Stimulated activated CD8-positive, alpha-beta memory T cell treated with anti-CD3 and anti-CD28 coated beads, Interleukin-12 subunit alpha, Interleukin-12 subunit beta, amount 100 ng/mL, for 4 hours (primary cell): ENCODE results near the gene ABCC4.

Source experiments
- DNase-seq: peaks from one replicate; pipeline ENCODE4 v3.0.0-alpha.2; 2020; ENCODE audit warnings: low read depth

ABCC4 gene

DNA sequence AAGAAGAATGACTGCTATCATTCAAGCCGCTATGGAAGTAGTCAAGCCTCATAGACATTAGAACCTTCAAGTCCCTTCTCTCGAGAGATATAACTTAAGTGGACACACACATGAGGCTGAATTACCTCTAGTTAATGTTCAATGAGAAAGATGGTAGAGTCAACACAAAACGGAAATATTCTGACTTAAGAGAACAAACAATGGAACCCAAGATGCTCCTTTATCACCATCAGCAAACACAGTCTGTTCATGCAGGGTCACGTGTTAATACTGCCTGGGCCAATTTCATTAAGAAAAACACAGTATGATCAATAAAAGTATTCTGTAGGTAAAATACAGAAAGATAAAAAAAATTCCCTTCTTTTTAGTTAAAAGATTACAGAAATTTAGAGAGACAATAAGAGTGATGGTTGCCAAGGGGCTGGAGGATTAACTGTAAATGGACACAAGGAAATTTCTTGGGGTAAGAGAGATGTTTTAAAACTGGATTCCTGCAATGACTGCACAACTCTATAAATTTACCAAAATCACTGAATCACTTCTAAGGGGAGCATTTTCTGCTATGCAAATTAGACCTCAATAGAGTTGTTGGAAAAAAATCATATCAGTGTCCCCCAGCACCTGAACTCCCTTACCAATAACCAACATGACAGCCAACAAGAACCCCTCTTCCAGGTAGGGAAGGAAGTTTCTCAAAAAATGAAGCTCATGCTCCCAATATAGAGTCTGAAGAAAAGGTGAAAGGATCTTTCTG, 256.6 kb downstream of the ABCC4 start:
- DNase-seq, result no peak

DNA sequence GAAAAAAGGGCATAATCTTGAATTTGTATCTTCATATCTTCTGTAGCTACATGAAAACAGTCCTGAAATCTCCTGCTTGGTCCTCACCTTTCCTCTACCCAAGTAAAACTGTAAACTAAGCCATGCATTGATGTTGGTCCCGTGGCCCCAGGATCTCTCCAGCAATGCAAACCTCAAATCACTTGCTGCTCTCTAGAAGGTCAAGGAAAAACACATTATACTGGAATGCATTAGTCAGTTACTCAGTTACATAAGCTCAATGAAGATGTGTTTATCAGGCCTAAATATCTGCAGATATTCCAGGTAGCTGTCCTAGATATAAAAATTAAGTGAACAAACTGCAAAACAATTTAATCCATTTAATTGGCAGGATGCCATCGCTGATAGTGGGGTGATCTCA, 261.8 kb downstream of the ABCC4 start:
- no peak for DNase-seq

DNA sequence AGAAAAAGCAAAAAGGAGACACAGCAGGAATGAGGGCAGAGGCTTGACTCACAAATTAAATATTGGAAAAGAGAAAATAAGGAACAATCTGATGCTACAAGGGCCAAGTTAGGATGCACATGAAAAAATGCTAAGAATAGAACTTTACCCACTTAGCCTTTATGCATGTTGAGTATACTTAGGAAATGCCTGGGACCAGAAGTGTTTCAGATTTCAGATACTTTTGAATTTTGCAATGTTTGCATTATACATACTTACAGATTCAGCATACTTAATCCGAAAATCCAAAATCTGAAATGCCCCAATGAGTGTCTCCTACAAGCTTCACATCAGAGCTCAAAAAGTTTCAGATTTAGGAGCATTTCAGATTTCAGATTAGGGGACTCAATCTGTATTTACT, 262.3 kb downstream of the ABCC4 start:
- no peak for DNase-seq

DNA sequence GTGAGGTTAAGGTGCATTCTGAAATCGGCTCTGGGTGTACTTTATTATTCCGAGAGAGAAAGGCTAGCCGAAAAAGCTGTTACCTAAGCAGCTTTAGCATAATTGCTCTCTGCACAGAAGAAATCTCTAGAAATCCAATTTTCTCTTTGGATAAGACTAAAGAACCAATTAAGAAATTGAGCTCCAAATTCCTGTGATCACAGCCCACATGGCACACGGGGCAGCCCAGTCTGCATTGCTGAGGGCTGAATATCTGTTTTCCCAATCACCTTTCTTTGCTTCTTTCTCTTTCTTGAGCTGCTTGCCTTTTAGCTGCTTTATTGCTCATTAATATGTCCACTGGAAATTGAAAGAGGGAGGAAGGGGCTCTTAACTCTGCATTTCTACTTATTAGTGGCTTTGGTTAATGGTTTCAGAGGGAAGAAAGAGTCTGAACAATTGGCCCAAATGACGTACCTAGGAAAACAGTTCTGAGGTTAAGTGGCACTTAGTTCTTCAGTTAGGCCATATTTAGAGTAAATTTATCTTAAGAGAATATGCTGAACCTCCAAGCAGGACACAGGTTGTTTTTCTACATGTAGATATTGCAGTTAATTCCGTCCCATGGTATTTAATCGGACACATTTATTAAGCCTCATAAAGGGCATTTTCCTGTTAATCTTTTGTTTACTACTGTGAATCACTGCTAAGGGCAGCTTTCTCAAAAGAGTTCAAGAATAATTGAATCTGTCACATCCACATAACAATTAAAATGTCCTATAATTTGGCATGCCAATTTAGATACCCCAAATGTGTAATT, 265.7 kb downstream of the ABCC4 start:
- no peak for DNase-seq

DNA sequence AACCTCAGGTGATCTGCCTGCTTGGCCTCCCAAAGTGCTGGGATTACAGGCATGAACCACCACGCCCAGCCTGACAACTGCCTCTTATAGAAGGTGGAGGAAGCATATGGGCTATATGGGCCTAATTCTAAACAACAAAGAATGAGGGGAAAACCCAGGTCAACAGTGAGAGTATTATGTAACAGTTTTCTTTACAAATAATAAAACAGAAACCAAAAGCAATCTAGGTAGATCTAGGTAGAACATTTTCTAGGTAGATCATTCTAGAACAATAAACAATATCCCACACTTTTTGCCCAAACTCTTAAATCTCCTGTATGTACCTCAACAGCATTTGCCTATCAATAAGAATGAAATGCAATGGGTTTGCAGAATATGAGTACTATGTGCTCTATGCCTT, 267.4 kb downstream of the ABCC4 start:
- DNase-seq, result no peak

DNA sequence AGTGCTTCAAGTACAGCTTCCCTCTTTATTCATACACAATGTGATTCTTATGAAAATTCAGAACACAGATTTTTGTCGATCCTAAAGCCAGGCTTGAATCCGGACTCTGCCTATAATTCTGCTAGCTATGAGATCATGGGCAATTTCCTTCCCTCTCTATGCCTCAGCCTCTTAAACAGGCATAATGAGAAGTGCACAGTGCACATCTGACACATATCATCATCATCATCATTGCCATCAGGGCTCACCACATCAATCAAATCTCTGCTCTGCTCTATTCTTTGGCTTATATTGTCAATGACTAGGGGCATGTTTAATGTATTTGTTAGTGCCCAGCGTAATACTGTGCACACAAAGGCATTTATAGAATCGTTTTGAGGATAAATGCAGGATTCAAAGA, 269.1 kb downstream of the ABCC4 start:
- DNase-seq, result no peak

DNA sequence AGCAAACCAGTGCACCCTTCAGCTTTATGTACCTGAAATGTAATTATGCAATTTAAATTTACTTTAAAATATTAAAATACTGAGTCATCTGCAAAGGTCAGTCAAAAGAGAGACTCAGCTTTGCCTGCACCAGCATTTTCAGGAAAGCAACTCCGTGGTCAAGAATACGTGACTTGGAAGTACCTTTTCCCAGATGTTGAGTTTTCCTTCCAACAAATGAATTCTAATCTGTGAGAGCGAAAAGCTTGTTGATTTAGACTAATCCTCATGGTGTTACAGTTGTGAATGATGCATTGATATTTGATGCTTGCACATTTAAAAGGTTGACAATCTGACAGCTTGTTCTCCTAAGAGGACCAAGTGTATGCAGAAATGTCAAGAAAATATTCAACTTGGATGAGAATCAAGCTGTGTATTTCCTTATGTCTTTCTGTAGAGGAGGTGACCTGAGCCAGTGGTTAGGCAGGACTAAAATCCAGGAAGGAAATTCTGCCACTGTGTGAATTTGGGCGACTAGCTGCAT, 270.4 kb downstream of the ABCC4 start:
- no peak for DNase-seq

DNA sequence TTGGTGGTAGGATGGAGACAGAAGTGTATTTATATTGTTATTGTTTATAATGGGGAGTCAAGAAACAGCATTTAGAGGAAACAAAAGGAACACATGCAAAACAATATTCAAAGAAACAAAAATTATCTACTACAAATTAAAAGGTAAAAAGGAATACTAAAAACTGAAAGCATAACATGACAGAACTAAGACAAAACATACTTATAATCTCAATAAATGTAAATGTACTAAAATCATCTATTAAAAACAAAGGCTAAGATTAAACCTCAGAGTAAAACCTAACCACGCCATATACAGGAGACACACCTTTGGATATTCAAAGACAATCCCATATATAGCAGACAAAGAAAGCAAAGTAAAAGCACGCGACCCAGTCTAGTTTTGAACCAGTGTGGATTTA, 273.6 kb downstream of the ABCC4 start:
- no peak for DNase-seq

DNA sequence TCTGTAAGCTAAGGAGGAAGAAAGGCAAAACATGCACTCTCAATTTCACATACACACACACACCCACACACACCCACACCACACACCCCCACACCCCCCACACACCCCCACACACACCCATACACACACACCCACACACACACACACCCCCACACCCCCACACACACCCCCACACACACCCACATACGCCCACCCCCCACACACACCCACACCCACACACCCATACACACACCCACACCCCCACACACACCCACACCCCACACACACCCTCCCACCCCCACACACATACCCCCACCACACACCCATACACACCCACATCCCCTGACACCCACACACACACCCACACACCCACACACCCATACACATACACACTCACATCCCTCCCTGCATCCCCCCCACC, 276.1 kb downstream of the ABCC4 start:
- DNase-seq, result no peak

DNA sequence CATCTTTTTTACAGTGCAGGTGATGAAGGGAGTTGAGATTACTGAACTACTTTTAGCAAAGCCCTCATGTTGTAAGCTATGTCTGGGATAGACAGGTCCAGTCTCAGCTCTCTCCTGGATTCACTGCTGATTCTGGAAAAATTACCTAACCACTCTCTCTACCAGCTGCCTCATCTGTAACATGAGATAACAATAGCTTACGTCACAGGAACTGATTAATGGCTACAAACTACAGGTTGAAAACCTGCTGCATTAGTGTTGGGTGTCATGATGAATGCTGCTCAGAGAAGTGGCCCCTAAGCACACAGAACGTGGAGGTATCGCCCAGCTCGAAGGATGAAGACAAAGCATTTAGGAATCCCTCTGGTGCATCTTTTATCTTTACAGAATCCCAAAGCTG, 277.8 kb downstream of the ABCC4 start:
- DNase-seq, result no peak

DNA sequence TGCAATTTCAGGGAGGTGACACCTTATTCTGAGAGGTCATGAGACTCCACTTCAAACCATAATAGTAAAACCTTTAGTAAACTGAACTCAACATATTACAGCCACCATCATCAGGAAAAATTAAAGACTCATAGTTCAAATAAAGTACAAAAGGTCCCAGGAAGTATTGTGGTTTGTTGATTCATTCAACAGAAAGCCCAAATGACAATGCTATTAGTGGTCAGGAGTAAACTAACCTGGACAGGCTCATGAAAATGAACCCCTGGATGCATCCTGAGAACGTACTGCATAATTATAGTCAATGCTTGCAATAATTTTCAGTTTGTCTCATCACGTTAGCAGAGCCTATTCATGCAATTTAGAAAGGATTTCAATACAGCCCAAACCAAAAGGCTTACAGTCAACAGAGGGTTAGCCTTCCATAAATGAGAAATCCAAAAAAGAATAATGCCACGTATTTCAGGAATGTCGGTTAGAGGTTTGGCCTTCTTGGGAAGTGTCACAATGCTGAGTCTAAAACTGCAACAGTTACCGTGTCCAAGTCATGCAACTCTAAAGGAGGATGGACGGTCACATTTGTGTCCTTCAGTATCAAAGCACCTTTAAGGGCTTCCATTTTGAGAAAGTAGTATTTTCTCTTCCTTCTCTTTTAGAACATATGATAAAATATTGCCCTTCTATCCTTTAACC, 280.8 kb downstream of the ABCC4 start:
- no peak for DNase-seq

DNA sequence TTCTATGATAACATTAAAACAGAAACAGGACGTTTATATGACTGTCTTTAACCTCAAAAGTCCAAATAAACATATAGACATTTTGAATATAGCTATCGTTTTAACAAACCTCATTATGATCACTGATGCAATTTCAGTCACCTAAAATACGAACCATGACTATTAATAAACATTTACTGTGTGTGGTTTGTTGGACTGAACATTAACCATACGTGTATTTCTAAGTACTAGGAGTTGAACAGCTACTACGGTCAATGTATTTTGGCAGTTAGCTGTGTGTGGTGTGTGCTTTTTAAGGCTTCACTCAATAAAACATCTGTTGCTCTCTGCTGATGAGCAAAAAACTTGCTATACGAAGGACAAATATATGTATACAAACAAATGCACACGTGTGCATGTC, 281.4 kb downstream of the ABCC4 start:
- DNase-seq, result no peak

DNA sequence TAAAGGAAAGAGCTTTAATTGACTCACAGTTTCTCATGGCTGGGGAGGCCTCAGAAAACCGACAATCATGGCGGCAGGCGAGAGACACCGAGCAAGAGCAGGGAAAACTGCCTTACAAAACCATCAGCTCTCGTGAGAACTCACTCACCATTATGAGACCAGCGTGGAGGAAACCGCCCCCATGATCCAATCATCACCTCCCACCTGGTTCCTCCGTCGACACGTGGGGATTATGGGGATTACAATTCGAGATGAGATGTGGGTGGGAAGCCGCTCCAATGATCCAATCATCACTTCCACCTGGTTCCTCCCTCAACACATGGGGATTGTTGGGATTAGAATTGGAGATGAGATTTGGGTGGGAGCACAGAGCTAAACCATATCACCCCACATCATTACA, 293.9 kb downstream of the ABCC4 start:
- DNase-seq, result no peak

DNA sequence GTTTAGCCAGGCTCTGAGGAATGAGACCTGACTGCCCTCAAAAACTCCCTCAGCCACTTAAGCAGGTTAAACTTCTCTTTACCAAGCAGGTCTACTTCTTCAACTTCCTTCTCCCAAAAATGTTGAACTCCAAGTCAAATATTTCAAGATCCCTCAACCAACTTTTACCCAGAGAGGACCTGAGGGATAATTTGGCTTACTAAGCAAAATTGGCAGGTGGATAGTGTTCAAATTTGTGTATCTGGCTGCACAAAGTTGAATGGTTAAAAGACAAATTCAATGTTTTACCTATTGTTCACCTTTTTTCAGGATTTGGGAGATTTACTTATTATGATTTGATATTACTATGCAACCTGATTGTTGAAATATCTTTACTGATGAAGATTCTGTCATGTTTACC, 296.0 kb downstream of the ABCC4 start:
- no peak for DNase-seq

DNA sequence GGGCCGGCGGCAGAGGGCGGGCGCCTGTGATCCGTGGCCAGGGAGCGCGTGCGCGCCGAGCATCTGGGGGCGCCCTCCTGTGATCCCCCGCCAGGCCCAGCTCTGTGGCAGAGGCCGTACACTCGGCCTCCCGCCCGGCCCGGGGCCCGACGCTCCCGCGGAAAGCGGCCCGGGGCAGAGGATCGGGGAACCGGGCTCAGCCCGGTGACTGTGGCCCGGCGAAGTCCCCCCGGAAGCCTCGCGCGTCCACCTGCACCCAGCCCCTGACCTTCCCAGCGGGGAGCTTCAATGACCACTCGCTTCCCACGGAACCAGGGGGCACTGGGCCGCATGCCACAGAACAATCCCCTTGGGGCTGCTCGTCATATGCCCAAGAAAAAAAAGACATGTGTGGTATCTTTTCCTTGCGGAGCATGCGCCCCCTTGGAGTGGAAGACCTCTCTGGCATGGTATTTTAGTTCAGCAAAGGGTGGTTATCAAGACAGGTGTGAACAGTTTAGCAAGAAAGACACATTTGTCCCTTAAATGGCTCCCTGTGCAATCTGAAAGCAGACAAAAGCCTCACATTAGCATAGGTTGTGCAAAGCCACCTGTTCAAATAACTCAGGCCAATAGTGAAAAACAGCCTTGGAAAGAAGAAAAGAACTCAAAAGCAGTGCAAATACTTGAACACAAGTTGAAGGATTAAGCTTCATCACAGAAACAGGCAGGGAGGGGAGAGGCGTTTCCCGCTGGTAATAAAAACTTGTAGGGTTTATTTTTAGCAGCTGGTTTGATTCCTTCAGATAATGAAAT, 298.0 kb downstream of the ABCC4 start:
- no peak for DNase-seq

DNA sequence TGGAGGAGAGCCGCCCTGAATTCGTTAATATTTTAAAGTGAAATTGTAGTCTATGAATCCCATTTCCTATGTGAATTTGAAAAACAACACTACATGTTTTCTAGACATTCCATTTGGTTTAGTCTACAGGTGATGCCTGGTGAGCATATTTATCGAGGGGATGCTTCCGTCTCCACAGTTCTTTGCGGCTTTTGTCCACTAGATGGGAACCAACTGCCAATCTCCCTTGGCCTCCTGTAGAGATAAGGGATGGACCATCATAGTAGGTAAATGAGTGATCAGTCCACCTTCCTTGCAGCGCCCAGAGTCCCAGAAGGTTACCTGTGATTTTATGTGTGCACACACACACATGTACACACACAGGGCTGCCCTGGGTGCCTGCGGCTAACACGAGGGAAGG, 299.1 kb downstream of the ABCC4 start:
- no peak for DNase-seq

DNA sequence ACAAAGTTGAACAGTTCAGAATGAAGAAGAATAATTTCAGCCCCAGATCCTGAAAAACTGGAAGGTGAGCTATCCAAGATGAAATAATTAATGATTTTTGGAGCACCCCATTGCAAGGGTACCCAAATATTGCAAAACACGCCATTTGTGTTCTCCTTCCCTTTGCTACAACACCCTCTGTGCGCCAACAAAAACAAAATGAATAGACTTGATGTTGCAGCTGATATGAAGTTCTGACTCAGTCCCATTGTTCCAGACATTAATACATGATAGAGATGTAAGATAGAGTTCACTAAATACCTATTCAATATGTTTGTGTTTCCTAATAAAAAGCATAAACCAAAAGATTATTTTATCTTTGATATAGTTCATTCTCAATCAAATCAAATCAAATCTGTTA, 301.4 kb downstream of the ABCC4 start:
- DNase-seq, result no peak

DNA sequence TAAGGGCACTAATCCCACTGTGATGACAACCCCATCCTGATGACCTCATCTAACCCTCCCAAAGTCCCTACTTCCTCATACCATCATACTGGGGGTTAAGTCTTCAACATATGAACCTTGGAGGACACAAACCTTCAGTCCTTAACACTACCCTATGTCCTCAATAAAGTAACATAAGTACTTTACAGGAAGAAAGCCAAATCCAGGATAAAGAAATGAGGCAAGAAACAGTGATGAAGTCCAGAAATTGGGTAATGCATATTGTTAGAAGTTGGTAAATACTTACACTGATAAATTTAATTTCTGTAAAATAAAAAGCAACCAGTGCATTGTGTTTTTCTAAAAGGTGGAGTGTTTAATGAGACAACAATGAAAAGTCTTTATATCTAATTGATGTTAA, 304.1 kb downstream of the ABCC4 start:
- DNase-seq, result no peak

DNA sequence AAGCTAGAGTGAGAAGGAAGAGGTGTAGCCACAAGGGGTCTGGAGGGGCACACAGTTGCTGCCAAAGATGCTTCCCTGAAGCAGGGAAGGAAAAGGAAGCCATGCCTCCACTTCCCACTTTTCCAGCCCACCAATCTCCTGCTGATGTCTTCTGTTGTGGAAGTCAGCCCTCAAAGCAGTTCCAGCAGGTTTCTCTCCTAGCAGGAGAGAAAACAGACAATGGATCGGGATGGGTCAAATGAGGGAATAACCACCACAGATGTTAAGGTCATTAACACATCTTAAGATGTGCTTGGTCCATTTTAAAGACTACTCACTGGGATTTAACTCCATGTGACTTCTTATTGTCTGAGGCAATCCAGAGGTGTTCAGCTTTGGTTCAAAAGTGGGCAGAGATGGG, 304.8 kb downstream of the ABCC4 start:
- DNase-seq, result no peak

DNA sequence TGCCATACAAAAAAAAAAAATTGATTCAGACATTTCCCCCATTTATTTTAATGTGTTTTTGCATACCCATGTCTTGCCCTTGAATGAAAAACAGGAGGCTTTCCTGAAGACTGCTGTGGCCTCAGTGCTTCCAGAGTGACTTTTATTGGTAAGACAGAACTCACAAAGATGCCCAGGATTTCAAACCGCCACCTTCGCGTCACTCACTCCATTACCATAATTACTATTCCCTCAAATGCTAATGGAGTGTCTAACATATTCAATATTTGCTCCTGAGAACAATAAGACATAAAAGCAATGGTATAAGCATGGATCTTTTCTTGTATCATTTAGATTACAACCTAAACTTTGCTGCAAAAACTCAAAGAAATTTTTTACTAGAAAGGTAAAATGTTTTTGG, 306.7 kb downstream of the ABCC4 start:
- no peak for DNase-seq

DNA sequence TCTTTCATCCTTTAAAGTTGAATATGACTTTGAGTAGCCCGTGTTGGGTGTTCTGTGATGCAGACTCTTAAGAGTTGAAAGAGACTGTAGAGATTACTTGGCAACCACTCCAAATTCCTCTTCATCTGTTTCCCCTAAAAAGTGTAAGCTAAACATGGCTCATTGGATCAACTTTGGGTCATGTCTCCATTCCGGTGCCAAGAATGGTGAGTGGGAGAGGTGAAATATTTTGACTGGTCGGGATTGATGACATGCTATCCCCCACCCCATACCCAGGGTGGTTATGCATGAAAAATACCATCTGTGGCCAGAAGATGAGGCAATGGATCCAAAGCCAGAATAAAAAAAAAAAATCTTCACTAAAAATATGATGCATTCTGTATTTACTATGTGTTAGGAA, 307.6 kb downstream of the ABCC4 start:
- DNase-seq, result no peak
